CD4-positive, alpha-beta T cell treated with Interferon alpha-2 for 1 hour (primary cell): ENCODE results near the gene LRBA.

ENCODE experiments used
- DNase-seq, 2 donors: peaks; one replicate each; pipeline ENCODE4 v3.0.0-alpha.2; 2020 to 2022

Gene LRBA

GRCh38 chr4:150302553-150302952 is 712.5 kb downstream of the LRBA start:
- DNase-seq, result peak in 1 of 2 donors; percentile 4

GRCh38 chr4:150299816-150300215 is 715.3 kb downstream of the LRBA start:
- no peak for DNase-seq

- DNase-seq, result peak in 1 of 2 donors; percentile 42
Observed at GRCh38 chr4:150297861-150298474, 717.1 kb downstream of the LRBA start.

GRCh38 chr4:150289881-150290280 is 725.2 kb downstream of the LRBA start:
- DNase-seq, result no peak

GRCh38 chr4:150289198-150289597 is 725.9 kb downstream of the LRBA start:
- no peak for DNase-seq

- DNase-seq, result no peak
Observed at GRCh38 chr4:150286656-150287055, 728.4 kb downstream of the LRBA start.

- DNase-seq, result no peak
Observed at GRCh38 chr4:150283689-150284088, 731.4 kb downstream of the LRBA start.

- DNase-seq, result no peak
Observed at GRCh38 chr4:150280975-150281374, 734.1 kb downstream of the LRBA start.

- no peak for DNase-seq
Observed at GRCh38 chr4:150280081-150280895, 734.8 kb downstream of the LRBA start.

- DNase-seq, result no peak
Observed at GRCh38 chr4:150278206-150278605, 736.9 kb downstream of the LRBA start.

- DNase-seq, result no peak
Observed at GRCh38 chr4:150268444-150268843, 746.6 kb downstream of the LRBA start.

- DNase-seq, result no peak
Observed at GRCh38 chr4:150265806-150266205, 749.3 kb downstream of the LRBA start.

- no peak for DNase-seq
Observed at GRCh38 chr4:150264595-150265161, 750.4 kb downstream of the LRBA start.

- DNase-seq, result no peak
Observed at GRCh38 chr4:150262611-150263010, 752.5 kb downstream of the LRBA start.

- DNase-seq, result no peak
Observed at GRCh38 chr4:150261571-150261970, 753.5 kb downstream of the LRBA start.

GRCh38 chr4:150259861-150260567 is 755.1 kb downstream of the LRBA start:
- no peak for DNase-seq

GRCh38 chr4:150258569-150258968 is 756.5 kb downstream of the LRBA start:
- no peak for DNase-seq

- DNase-seq, result no peak
Observed at GRCh38 chr4:150256841-150257730, 758.0 kb downstream of the LRBA start.

GRCh38 chr4:150256225-150256620 is 758.9 kb downstream of the LRBA start:
- no peak for DNase-seq

- DNase-seq, result no peak
Observed at GRCh38 chr4:150255610-150256224, 759.4 kb downstream of the LRBA start.

- no peak for DNase-seq
Observed at GRCh38 chr4:150253965-150254630, 761.0 kb downstream of the LRBA start.
